ENCODE measurements around the gene PIGC.
A peak's percentile ranks its signal among the peaks of the same experiment; 100 is the strongest.

DNA sequence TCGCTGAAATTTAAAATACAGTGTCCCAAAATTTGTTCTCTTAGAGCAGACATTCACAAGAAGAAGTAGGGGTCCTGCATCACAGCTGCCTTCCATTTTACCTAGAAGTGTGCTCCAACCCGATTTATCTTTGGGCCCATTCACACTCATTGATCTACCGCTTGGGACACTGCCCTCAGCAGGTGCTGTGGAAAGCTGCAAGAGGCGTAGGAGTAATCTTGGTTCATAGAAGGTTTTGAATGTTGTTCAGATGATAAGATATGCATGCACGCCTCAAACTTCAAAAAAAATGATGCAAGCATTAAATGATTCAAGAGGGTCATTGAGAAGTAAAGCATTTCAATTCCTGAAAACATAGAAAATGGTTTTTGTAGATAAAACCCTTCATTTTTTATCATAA is 42.0 kb downstream of the PIGC start:
- TF ChIP-seq, protein P1, sequence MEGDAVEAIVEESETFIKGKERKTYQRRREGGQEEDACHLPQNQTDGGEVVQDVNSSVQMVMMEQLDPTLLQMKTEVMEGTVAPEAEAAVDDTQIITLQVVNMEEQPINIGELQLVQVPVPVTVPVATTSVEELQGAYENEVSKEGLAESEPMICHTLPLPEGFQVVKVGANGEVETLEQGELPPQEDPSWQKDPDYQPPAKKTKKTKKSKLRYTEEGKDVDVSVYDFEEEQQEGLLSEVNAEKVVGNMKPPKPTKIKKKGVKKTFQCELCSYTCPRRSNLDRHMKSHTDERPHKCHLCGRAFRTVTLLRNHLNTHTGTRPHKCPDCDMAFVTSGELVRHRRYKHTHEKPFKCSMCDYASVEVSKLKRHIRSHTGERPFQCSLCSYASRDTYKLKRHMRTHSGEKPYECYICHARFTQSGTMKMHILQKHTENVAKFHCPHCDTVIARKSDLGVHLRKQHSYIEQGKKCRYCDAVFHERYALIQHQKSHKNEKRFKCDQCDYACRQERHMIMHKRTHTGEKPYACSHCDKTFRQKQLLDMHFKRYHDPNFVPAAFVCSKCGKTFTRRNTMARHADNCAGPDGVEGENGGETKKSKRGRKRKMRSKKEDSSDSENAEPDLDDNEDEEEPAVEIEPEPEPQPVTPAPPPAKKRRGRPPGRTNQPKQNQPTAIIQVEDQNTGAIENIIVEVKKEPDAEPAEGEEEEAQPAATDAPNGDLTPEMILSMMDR (IDR thresholded peaks at IDR 0.05), result peak in 1 of 3 experiments; percentile 2
- no peak for TF ChIP-seq POLR2A (IDR thresholded peaks at IDR 0.05)
